Naive B cell (primary cell): Measurements from ENCODE around the gene ZFR2. TPM values are rescaled to one million over a fixed set of nuclear protein-coding genes. Genes with fewer than 3 reads are reported as not detected.

Experiments used
- ATAC-seq, 2 donors: fragments of 150-1000 bp; cut with Tn5 transposase; 2 replicates each; pipeline ENCODE4 v1.10.0; 2021; ENCODE audit warnings: low read depth in 2 of 2, mild to moderate bottlenecking in 2 of 2, moderate library complexity in 2 of 2
- DNase-seq: peaks from one replicate; pipeline ENCODE4 v3.0.0; 2022
- H3K27ac Mint-ChIP-seq, 6 donors: one replicate each; pipeline ENCODE4 v1.8.0; 2020 to 2022; ENCODE audit warnings: mild to moderate bottlenecking in 6 of 6, mixed read lengths in 6 of 6, moderate library complexity in 5 of 6, inconsistent platforms in 2 of 6
- H3K27me3 Mint-ChIP-seq, 3 donors: one replicate each; pipeline ENCODE4 v1.8.0; 2021 to 2022; ENCODE audit warnings: mixed read lengths in 3 of 3, mild to moderate bottlenecking in 1 of 3
- H3K36me3 Mint-ChIP-seq, 2 donors: one replicate each; pipeline ENCODE4 v1.8.0; 2020 to 2022; ENCODE audit warnings: mixed read lengths in 2 of 2, inconsistent platforms in 1 of 2, mild to moderate bottlenecking in 1 of 2
- H3K4me1 Mint-ChIP-seq, 3 donors: one replicate each; pipeline ENCODE4 v1.8.0; 2020 to 2022; ENCODE audit warnings: mixed read lengths in 3 of 3, inconsistent platforms in 1 of 3, mild to moderate bottlenecking in 1 of 3, moderate library complexity in 1 of 3
- H3K4me3 Mint-ChIP-seq, 8 donors: one replicate each; pipeline ENCODE4 v1.8.0; 2020 to 2022; ENCODE audit warnings: mild to moderate bottlenecking in 8 of 8, mixed read lengths in 8 of 8, moderate library complexity in 8 of 8, inconsistent platforms in 2 of 8
- H3K9me3 Mint-ChIP-seq, 7 donors: one replicate each; pipeline ENCODE4 v1.8.0; 2020 to 2022; ENCODE audit warnings: mixed read lengths in 7 of 7, mild to moderate bottlenecking in 5 of 7, inconsistent platforms in 2 of 7, moderate library complexity in 1 of 7
- polyA plus RNA-seq, 6 donors: library from polyadenylated mRNA; unstranded; fragments of 300-500 nt; fragmentation: Illumina TruSeq; gene quantifications; one replicate each; pipeline ENCODE4 v1.2.3, GENCODE V29; 2021; ENCODE audit warnings: low read depth in 6 of 6

Gene ZFR2
- polyA plus RNA-seq, 6 donors from 2014 or later, result 0.45 to 3.5 (median 0.95) TPM; not detected in 3

- H3K36me3 Mint-ChIP-seq, result no peaks in the 10 kb centered on the region
- no peaks in the 10 kb centered on the region for H3K4me1 Mint-ChIP-seq
- DNase-seq (no peak), ATAC-seq (no peak)
- H3K9me3 Mint-ChIP-seq, result peaks cover 0 to 1% (median 0%) of the 10 kb centered on the region in 7 donors
- H3K27ac Mint-ChIP-seq, result peak overlapping the region in 1 of 6 donors; percentile 42
- no peak overlapping the region for H3K4me3 Mint-ChIP-seq
- no peaks in the 10 kb centered on the region for H3K27me3 Mint-ChIP-seq
Measured at GRCh38 chr19:3840804-3841203, 28.0 kb downstream of the ZFR2 start.

GRCh38 chr19:3839941-3840340 lies 28.9 kb downstream of the ZFR2 start:
- Mint-ChIP-seq H3K36me3 (no peaks in the 10 kb centered on the region), H3K27ac (no peak overlapping the region), H3K4me1 (no peaks in the 10 kb centered on the region), H3K4me3 (no peak overlapping the region), H3K9me3 (peaks cover 0 to 1% (median 0%) of the 10 kb centered on the region in 7 donors), H3K27me3 (no peaks in the 10 kb centered on the region)
- ATAC-seq, result no peak
- no peak for DNase-seq

- Mint-ChIP-seq H3K36me3 (no peaks in the 10 kb centered on the region), H3K27me3 (no peaks in the 10 kb centered on the region), H3K4me1 (no peaks in the 10 kb centered on the region), H3K27ac (peak overlapping the region in 1 of 6 donors; percentile 7), H3K4me3 (no peak overlapping the region), H3K9me3 (peaks cover 0 to 1% (median 0%) of the 10 kb centered on the region in 7 donors)
- DNase-seq, result no peak
- no peak for ATAC-seq
Measured at GRCh38 chr19:3838661-3839060, 30.2 kb downstream of the ZFR2 start.

- H3K27me3 Mint-ChIP-seq, result no peaks in the 10 kb centered on the region
- H3K4me1 Mint-ChIP-seq, result no peaks in the 10 kb centered on the region
- DNase-seq (no peak), ATAC-seq (no peak)
- H3K9me3 Mint-ChIP-seq, result peaks cover 0 to 1% (median 0%) of the 10 kb centered on the region in 7 donors
- no peak overlapping the region for H3K4me3 Mint-ChIP-seq
- H3K27ac Mint-ChIP-seq, result no peak overlapping the region
- no peaks in the 10 kb centered on the region for H3K36me3 Mint-ChIP-seq
Measured at GRCh38 chr19:3837922-3838321, 30.9 kb downstream of the ZFR2 start.

- DNase-seq (no peak), ATAC-seq (no peak)
- H3K4me3 Mint-ChIP-seq, result no peak overlapping the region
- H3K27ac Mint-ChIP-seq, result no peak overlapping the region
- H3K4me1 Mint-ChIP-seq, result no peaks in the 10 kb centered on the region
- no peaks in the 10 kb centered on the region for H3K27me3 Mint-ChIP-seq
- no peaks in the 10 kb centered on the region for H3K36me3 Mint-ChIP-seq
- peaks cover 0 to 1% (median 0%) of the 10 kb centered on the region in 7 donors for H3K9me3 Mint-ChIP-seq
Measured at GRCh38 chr19:3837332-3837731, 31.5 kb downstream of the ZFR2 start.

GRCh38 chr19:3836887-3837286 lies 32.0 kb downstream of the ZFR2 start:
- Mint-ChIP-seq H3K27ac (no peak overlapping the region), H3K4me3 (no peak overlapping the region), H3K4me1 (no peaks in the 10 kb centered on the region), H3K36me3 (no peaks in the 10 kb centered on the region), H3K27me3 (no peaks in the 10 kb centered on the region), H3K9me3 (peaks cover 0 to 1% (median 0%) of the 10 kb centered on the region in 7 donors)
- ATAC-seq (no peak), DNase-seq (no peak)

- Mint-ChIP-seq H3K9me3 (peaks cover 0 to 1% (median 0%) of the 10 kb centered on the region in 7 donors), H3K4me3 (no peak overlapping the region)
Measured at GRCh38 chr19:3835055-3835435, 33.8 kb downstream of the ZFR2 start.

GRCh38 chr19:3834349-3835054 lies 34.3 kb downstream of the ZFR2 start:
- H3K4me3 Mint-ChIP-seq, result no peak overlapping the region
- no peaks in the 10 kb centered on the region for H3K4me1 Mint-ChIP-seq
- peaks cover 0 to 9% (median 5%) of the 10 kb centered on the region in 3 donors for H3K27me3 Mint-ChIP-seq
- peaks cover 0 to 1% (median 0%) of the 10 kb centered on the region in 7 donors for H3K9me3 Mint-ChIP-seq
- DNase-seq, result no peak
- no peaks in the 10 kb centered on the region for H3K36me3 Mint-ChIP-seq
- ATAC-seq, result no peak
- peak overlapping the region in 1 of 6 donors; percentile 21 for H3K27ac Mint-ChIP-seq

More at GRCh38 chr19:3835055-3835435, 33.8 kb downstream of the ZFR2 start:
- DNase-seq (no peak), ATAC-seq (no peak)
- H3K27ac Mint-ChIP-seq, result peak overlapping the region in 1 of 6 donors; percentile 21
- peaks cover 0 to 7% (median 5%) of the 10 kb centered on the region in 3 donors for H3K27me3 Mint-ChIP-seq
- no peaks in the 10 kb centered on the region for H3K36me3 Mint-ChIP-seq
- no peaks in the 10 kb centered on the region for H3K4me1 Mint-ChIP-seq

GRCh38 chr19:3833578-3834348 lies 35.1 kb downstream of the ZFR2 start:
- peaks cover 0 to 1% (median 0%) of the 10 kb centered on the region in 7 donors for H3K9me3 Mint-ChIP-seq
- no peaks in the 10 kb centered on the region for H3K4me1 Mint-ChIP-seq
- no peak overlapping the region for H3K27ac Mint-ChIP-seq
- no peak for ATAC-seq
- no peak overlapping the region for H3K4me3 Mint-ChIP-seq
- H3K27me3 Mint-ChIP-seq, result peaks cover 0 to 16% (median 5%) of the 10 kb centered on the region in 3 donors
- no peak for DNase-seq
- no peaks in the 10 kb centered on the region for H3K36me3 Mint-ChIP-seq

- H3K4me1 Mint-ChIP-seq, result no peaks in the 10 kb centered on the region
- H3K9me3 Mint-ChIP-seq, result no peaks in the 10 kb centered on the region
- no peak for DNase-seq
- no peak overlapping the region for H3K4me3 Mint-ChIP-seq
- H3K27ac Mint-ChIP-seq, result no peak overlapping the region
- no peak for ATAC-seq
- H3K27me3 Mint-ChIP-seq, result peaks cover 0 to 16% (median 5%) of the 10 kb centered on the region in 3 donors
- no peaks in the 10 kb centered on the region for H3K36me3 Mint-ChIP-seq
Measured at GRCh38 chr19:3832001-3832400, 36.8 kb downstream of the ZFR2 start.

- Mint-ChIP-seq H3K9me3 (no peaks in the 10 kb centered on the region), H3K4me1 (no peaks in the 10 kb centered on the region), H3K27ac (no peak overlapping the region), H3K4me3 (peak overlapping the region in 1 of 8 donors; percentile 15), H3K36me3 (no peaks in the 10 kb centered on the region), H3K27me3 (peaks cover 0 to 16% (median 5%) of the 10 kb centered on the region in 3 donors)
- no peak for ATAC-seq
- DNase-seq, result no peak
Measured at GRCh38 chr19:3831601-3832000, 37.2 kb downstream of the ZFR2 start.

GRCh38 chr19:3830621-3831589 lies 37.9 kb downstream of the ZFR2 start:
- Mint-ChIP-seq H3K4me1 (no peaks in the 10 kb centered on the region), H3K27ac (peak overlapping the region in 1 of 6 donors; percentile 44), H3K9me3 (no peaks in the 10 kb centered on the region), H3K36me3 (no peaks in the 10 kb centered on the region), H3K4me3 (no peak overlapping the region), H3K27me3 (peaks cover 0 to 22% (median 5%) of the 10 kb centered on the region in 3 donors)
- ATAC-seq (no peak), DNase-seq (no peak)

- no peaks in the 10 kb centered on the region for H3K4me1 Mint-ChIP-seq
Measured at GRCh38 chr19:3827306-3827705, 41.5 kb downstream of the ZFR2 start.

More at GRCh38 chr19:3827306-3827705, 41.5 kb downstream of the ZFR2 start:
- peaks cover 0 to 29% (median 5%) of the 10 kb centered on the region in 3 donors for H3K27me3 Mint-ChIP-seq
- H3K9me3 Mint-ChIP-seq, result no peaks in the 10 kb centered on the region
- no peaks in the 10 kb centered on the region for H3K36me3 Mint-ChIP-seq
- no peak overlapping the region for H3K27ac Mint-ChIP-seq
- no peak for ATAC-seq
- DNase-seq, result no peak
- no peak overlapping the region for H3K4me3 Mint-ChIP-seq
